NCI-H2196 (cell line): Measurements from ENCODE around the gene KCNN2.

Experiments
- DNase-seq: peaks from one replicate; lab custom pipeline; 2025; ENCODE audit not compliant: unreplicated experiment; lab: John Stamatoyannopoulos, UW

KCNN2 gene

GRCh38 chr5:114477816-114478334, 116.0 kb downstream of the KCNN2 start:
- no peak for DNase-seq

- no peak for DNase-seq
These were observed 138.9 kb downstream of the KCNN2 start for GRCh38 chr5:114500756-114501155.

GRCh38 chr5:114504560-114504959, 142.7 kb downstream of the KCNN2 start:
- no peak for DNase-seq

- no peak for DNase-seq
These were observed 162.4 kb downstream of the KCNN2 start for GRCh38 chr5:114524221-114524620.

GRCh38 chr5:114544561-114544960, 182.7 kb downstream of the KCNN2 start:
- DNase-seq, result no peak
